NAMALWA (cell line): ENCODE data around the gene THRAP3.
"Not testable (repeated sequence)": the region's sequence is repeated elsewhere in the genome, so short reads cannot be mapped to it uniquely, and the experiment has no call there.

ENCODE experiments used
- DNase-seq: peaks from one replicate; pipeline ENCODE4 v3.0.0-alpha.2; 2015; ENCODE audit warnings: low spot score

THRAP3 gene

GRCh38 chr1:36223996-36224536 is at the start of gene THRAP3:
Gene THRAP3, plus strand, starts transcription at chr1:36224443. Its CDS starts 58,121 bp downstream, at chr1:36282564.
- DNase-seq = peak; percentile 99

DNA sequence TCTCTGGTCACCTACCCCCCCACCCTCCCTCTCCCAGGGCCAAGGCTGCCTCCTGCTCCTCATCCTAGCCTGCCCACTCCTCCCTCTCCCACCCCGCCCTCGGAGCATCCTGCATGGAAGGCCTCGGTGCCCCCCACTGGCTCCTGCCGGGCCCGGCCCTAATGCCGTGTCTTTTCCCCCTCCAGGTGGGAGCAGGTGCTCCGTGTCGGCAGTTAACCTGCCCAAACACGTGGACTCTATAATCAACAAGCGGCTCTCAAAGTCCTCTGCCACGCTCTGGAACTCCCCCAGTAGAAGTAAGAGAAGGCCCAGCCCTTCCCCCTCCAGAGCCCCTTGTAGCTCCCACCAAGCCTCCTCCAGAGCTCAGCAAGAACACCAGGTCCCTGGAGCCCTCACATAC is 49.5 kb upstream of the THRAP3 start:
- no peak for DNase-seq

DNA sequence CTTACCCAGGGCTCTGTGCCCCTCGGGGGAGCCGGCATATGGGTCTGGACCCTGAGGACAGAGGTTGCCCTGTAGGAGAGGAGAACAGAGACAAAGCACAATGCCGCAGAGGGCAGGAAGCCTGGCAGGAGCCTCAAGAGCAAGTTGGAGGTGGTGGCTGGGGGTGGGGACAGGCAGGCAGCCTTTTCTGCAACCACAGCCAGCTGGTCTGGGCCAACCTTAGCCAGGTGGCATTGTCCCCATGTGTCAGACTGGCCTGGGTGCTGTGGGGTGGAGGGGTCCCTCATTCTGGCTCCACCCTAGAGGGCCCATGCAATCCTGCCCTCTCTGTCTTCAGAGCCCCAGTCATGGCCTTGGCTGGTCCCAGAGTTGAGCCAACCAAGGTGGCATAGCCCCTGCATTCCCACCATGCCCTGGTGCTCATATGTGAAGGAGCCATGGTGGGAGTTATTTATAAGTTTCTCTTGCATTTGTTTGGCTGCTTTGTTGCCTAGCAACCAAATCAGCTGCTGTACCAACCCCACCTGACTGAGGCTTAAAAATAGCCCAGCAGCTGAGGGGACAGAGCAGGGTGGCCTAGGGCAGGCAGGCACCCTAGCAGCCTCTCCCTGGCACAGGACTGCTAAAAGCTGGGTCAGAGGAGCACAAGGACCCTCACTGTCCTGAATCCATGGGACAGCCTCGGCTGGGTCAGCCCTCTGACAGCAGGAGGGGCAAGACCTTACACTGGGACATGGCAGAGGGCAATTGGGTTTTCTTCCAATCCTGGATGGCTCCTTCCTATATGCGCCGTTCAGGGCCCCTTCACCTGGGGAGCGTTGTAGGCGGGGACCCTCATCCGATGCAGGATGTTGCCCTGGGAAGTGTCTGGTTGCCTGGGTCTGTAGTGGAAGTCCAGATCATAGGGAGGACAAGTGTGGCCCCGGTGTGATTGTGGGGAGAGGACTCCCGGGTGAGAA is 48.8 kb upstream of the THRAP3 start:
- peak; percentile 82 for DNase-seq

DNA sequence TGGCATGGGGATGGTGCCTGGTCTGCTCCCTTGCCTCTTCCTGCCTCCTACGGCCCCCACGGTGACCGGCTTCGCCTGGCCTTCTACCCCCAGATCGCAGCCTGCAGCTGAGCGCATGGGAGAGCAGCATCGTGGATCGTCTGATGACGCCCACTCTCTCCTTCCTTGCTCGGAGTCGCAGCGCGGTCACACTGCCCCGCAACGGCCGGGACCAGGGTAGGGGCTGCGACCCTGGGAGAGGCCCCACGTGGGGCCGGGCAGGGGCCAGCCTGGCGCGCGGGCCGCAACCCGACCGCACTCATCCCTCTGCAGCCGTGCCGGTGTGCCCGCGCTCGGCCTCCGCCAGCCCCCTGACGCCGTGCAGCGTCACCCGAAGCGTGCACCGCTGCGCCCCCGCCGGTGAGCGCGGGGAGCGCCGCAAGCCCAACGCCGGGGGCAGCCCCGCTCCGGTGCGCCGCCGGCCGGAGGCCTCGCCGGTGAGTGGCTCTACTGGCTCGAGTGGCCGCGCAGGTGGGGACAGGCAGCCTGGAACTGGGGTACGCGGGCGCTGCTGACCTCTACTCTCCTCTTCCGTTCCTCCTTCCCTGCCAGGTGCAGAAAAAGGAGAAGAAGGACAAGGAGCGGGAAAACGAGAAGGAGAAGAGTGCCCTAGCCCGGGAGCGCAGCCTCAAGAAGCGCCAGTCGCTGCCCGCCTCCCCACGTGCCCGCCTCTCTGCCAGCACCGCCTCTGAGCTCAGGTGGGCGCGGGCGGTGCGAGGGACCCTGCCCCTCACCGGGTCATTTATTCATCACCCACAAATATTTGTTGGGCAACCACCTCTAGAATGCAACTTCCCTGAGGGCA is 47.9 kb upstream of the THRAP3 start:
- DNase-seq = no peak

- no peak for DNase-seq
Observed at GRCh38 chr1:36177589-36178431, 46.4 kb upstream of the THRAP3 start.

DNA sequence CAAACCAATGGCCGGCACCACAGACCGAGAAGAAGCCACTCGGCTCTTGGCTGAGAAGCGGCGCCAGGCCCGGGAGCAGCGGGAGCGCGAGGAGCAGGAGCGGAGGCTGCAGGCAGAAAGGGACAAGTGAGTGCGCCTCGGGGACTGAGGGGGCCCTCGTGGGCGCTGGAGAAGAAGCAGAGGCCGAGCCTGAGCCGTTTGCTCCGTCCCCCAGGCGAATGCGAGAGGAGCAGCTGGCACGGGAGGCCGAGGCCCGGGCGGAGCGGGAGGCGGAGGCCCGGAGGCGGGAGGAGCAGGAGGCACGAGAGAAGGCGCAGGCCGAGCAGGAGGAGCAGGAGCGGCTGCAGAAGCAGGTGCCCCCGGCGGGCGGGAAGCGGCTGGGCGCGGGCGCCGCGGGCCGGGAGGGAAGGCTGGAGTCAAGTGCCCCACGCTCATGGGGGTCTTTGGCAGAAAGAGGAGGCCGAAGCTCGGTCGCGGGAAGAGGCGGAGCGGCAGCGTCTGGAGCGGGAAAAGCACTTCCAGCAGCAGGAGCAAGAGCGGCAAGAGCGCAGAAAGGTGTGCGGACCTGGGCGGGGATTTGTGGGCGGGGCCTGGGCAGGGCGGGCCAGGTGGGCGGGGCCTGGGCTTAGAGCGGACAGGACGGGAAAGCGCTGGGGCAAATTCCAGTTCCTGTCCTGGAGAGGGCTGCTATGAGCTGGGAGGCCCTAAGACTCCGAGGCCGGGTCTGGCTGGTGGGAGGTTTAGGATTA is 45.6 kb upstream of the THRAP3 start:
- no peak for DNase-seq

DNA sequence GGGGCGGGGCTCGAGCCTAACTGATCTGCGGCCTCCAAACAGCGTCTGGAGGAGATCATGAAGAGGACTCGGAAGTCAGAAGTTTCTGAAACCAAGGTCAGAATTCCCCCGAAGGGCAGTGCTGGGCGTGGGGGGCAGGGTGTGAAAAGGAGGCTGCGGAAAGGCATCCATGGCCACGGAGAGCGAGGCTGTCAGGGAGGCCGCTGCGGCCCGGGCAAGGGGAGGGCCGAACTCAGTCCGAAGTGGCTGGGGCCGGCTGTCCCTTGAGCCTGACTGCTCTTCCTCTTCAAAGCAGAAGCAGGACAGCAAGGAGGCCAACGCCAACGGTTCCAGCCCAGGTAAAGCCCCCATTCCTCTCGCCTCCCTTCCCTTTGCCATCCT is 45.0 kb upstream of the THRAP3 start:
- no peak for DNase-seq

DNA sequence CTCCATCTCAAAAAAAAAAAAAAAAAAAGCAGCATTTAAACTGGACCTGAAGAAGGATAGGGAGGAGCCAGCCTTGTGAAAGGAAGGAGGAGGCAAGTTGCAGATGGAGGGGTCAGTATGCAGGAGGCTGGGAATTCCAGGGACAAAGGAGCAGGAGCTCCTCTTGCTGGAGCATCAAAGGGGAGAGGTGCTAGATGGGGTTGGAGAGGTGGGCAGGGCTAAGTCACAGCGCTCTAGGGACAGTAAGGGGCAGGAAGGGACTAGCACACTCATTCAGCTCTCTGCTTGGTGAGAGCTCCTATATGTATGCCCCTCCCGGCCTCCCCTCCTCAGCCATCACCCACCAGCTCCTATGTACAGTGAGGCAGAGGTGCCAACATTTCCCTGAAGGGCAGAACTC is 41.5 kb upstream of the THRAP3 start:
- no peak for DNase-seq

DNA sequence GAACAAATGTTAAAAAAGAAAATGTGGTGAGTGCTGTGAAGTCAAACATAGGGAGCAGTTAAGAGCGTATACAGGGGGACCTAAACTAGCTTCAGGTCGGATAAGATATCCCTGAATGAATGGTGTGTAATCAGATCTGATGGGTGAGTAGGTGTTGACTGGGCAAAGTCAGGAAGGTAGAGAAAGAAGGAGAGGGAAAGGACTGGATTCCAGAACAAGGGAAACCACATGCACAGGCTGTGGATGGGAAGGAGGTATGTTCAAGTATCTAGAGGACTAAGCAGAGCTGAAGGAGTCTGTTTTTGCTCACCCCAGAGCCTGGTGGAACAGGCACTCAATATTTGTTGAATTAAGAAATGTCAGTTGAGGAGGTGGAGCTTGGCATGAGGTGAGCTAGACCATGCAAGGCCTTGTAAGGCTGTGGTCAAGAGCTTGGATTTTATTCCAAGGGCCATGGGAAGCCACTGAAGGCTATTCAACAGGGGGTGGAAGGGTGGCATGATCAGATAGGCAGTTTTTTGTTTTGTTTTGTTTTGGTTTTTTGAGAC is 40.9 kb upstream of the THRAP3 start:
- DNase-seq = no peak

DNA sequence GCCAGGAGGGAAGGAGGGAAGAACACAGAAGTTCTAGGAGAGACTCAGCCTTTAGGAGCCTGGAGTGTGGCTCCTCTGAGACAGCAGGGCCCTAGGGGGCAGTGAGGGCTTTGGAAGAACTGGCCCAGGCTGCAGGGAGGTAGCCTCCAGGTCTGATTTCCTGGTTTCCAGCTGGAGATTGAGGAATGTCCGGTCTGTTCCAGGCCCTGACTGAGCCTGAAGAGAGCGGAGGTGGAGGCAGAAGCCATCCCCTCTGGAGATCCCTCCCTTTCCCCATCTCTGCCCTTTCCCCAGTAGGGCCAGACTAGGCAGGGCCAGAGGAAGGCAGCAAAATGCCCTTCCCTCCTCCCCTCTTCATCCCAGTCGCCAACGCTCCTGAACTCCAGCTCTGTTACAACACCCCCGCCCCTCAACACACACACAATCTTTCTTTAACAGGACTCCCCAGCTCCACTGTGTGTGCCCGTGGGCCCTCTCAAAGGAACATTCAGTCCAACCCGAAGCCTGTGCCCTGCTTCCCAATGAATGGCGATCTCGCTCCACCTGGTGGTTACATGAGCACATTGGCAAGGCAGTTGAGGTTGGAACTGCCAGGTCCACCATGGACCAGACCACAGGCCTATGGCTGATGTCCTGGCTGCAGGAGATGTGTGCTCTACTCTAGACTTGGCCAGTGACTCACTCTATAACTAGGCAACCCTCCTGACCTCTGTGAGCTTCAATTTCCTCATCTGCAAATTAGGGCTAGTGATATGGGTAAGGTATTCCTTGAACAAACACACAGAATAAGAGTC is 36.2 kb upstream of the THRAP3 start:
- peak; percentile 91 for DNase-seq

- DNase-seq = not testable (repeated sequence)
Observed at GRCh38 chr1:36196805-36197204, 27.4 kb upstream of the THRAP3 start.

- no peak for DNase-seq
Observed at GRCh38 chr1:36198641-36199040, 25.6 kb upstream of the THRAP3 start.

DNA sequence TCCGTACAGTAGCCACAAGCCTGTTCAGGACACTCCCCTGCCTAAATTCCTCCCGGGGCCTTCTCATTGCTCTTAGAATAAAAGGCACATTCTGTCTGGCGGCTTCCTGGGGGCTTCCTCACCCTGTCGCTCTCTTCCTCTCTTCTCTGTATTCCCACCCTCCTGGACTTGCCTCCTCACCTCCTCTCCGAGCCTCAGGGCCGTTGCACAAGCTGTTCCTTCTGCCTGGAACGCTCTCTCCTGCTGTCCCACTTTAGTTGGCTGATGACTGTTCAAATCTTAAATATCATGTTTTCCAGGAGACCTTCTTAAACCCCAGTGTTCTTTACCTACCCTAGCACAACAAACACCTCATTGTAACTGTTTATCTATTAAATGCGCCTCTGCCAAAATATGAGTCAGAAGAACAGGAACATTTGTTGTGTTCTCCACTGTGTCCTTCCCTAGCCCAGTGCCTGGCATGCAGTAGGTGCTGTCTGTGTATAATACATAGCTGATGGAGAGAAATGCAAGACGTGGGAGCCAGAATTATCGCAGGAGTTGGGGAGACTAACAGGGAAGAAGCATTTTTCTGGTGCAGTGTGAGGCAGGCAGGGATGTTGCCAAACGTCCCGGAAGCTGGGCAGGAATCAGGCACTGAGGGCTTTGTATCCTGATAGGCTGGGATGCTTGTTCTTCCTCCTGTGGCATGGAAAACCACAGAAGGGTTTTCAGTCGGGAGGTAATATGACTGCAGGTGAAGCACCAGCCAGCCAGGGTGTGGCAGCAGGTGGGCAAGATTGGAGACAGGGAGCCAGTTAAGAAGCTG is 24.1 kb upstream of the THRAP3 start:
- no peak for DNase-seq

- DNase-seq = no peak
Observed at GRCh38 chr1:36203027-36203553, 21.2 kb upstream of the THRAP3 start.

- no peak for DNase-seq
Observed at GRCh38 chr1:36203554-36204346, 20.5 kb upstream of the THRAP3 start.

GRCh38 chr1:36204347-36204909 is 19.8 kb upstream of the THRAP3 start:
- no peak for DNase-seq

DNA sequence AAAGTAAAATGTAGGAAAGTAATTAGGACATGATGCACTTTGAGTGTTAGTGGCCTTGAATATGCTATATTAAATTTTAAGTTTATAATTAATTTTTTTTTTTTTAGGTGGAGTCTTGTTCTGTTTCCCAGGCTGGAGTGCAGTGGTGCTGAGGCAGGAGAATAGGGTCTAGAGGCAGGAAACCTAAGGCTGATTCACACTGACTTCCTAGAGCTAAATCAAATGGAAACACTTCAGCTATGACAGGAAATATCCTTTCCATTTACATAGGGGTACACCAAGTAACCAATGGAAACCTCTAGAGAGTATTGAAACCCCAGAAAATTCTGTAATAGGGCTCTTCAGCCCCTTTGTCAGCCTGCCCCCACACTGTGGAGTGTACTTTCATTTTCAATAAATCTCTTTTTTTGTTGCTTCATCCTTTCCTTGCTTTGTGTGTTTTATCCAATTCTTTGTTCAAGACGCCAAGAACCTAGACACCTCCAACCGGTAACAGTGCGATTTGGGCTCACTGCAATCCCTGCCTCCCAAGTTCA is 17.9 kb upstream of the THRAP3 start:
- DNase-seq = no peak
